NCI-H1417 treated with DMSO at 0.1 percent for 48 hours (cell line): ENCODE results near the gene FHIT.

ENCODE experiments used
- DNase-seq: peaks from one replicate; lab custom pipeline; 2025; lab: John Stamatoyannopoulos, UW

FHIT gene

GRCh38 chr3:59717679-59718205 lies 1533.5 kb downstream of the FHIT start:
- DNase-seq = no peak

- no peak for DNase-seq
These were observed 1537.2 kb downstream of the FHIT start for GRCh38 chr3:59714066-59714465.

- no peak for DNase-seq
These were observed 1540.7 kb downstream of the FHIT start for GRCh38 chr3:59710554-59710953.

GRCh38 chr3:59709702-59710553 lies 1541.3 kb downstream of the FHIT start:
- DNase-seq = no peak

GRCh38 chr3:59708202-59708601 lies 1543.0 kb downstream of the FHIT start:
- no peak for DNase-seq

- no peak for DNase-seq
These were observed 1547.0 kb downstream of the FHIT start for GRCh38 chr3:59704292-59704691.

GRCh38 chr3:59699648-59700320 lies 1551.5 kb downstream of the FHIT start:
- no peak for DNase-seq
